Sigmoid colon (tissue), 7 donors: ENCODE data around the gene PRDM5. TPM values are rescaled to one million over a fixed set of nuclear protein-coding genes. Genes with fewer than 3 reads are reported as not detected.

ENCODE experiments used
- DNase-seq: peaks from one replicate; pipeline ENCODE4 v3.0.0-alpha.2; 2019
- H3K27ac ChIP-seq, 4 donors: fragments of 200-600 bp; sonication (generic); one replicate each; pipeline ENCODE4 v1.5.1; 2016 to 2019; ENCODE audit warnings: mild to moderate bottlenecking in 1 of 4
- H3K27me3 ChIP-seq, 3 donors: fragments of 200-600 bp; sonication (generic); one replicate each; pipeline ENCODE4 v1.5.1; 2019; ENCODE audit warnings: mild to moderate bottlenecking in 1 of 3
- H3K36me3 ChIP-seq, 4 donors: fragments of 200-600 bp; sonication (generic); one replicate each; pipeline ENCODE4 v1.5.1; 2016 to 2019
- H3K4me1 ChIP-seq, 4 donors: fragments of 200-600 bp; sonication (generic); one replicate each; pipeline ENCODE4 v1.5.1; 2017 to 2019
- H3K4me3 ChIP-seq, 4 donors: fragments of 200-600 bp; sonication (generic); one replicate each; pipeline ENCODE4 v1.5.1; 2017 to 2019; ENCODE audit warnings: mild to moderate bottlenecking in 2 of 4, moderate library complexity in 1 of 4
- H3K9me3 ChIP-seq, 4 donors: fragments of 200-600 bp in 3 of 4; sonication (generic) in 3 of 4; one replicate each; pipeline versions ENCODE4 v1.5.1 to v1.6.1; 2013 to 2019
- EP300 ChIP-seq, 4 donors: sonication (generic); formaldehyde crosslinking; IDR thresholded peaks; one replicate each; pipeline ENCODE4 v1.6.1; 2017; ENCODE audit warnings: antibody characterized with exemption in 4 of 4
- POLR2A ChIP-seq, 2 donors: fragments of 450-650 bp; IDR thresholded peaks; one replicate each; pipeline ENCODE4 v1.6.1; 2016; ENCODE audit warnings: antibody characterized with exemption in 2 of 2, mild to moderate bottlenecking in 2 of 2, moderate library complexity in 2 of 2
- POLR2AphosphoS5 ChIP-seq, 4 donors: sonication (generic); formaldehyde crosslinking; IDR thresholded peaks; one replicate each; pipeline ENCODE4 v1.6.1; 2017; ENCODE audit warnings: antibody characterized with exemption in 4 of 4
- WGBS, 2 donors: extraction: QIAGEN DNeasy Blood & Tissue Kit; methylation state at CpG; one replicate each; pipeline ENCODE4 v1.1.7; 2013; 5-methylcytosine and 5-hydroxymethylcytosine counted together
- intact Hi-C: fragments of 100-400 bp; cut with DNase I; formaldehyde crosslinking; loops from one replicate; pipeline ENCODE4 v1.15.1; 2023
- polyA plus RNA-seq, 3 donors: library from polyadenylated mRNA; stranded (reverse); fragments of 200-250 nt; gene quantifications; one replicate each; pipeline ENCODE4 v1.2.3, GENCODE V29; 2013
- total RNA-seq, 4 donors: library from RNA; depleted of rRNA; stranded (reverse); fragments of >200 nt; gene quantifications; one replicate each; pipeline ENCODE4 v1.1.0, GENCODE V29; 2016
- TF ChIP-seq, protein P1 (sequence below), 4 experiments: fragments of 450-650 bp in 3 of 4; fragments of 200-600 bp in 1 of 4; IDR thresholded peaks; one replicate each; pipeline ENCODE4 v1.5.1; 2016 to 2019; ENCODE audit warnings: antibody characterized with exemption in 4 of 4, mild to moderate bottlenecking in 3 of 4, moderate library complexity in 2 of 4
- donor health status: healthy with polysubstance abuse.
- donor health status: Bipolar disorder and iron deficiency.
- donor health status: healthy.

The PRDM5 gene
- total and polyA plus RNA-seq, 7 donors = 1.8 to 25.0 (median 15.0) TPM

DNA sequence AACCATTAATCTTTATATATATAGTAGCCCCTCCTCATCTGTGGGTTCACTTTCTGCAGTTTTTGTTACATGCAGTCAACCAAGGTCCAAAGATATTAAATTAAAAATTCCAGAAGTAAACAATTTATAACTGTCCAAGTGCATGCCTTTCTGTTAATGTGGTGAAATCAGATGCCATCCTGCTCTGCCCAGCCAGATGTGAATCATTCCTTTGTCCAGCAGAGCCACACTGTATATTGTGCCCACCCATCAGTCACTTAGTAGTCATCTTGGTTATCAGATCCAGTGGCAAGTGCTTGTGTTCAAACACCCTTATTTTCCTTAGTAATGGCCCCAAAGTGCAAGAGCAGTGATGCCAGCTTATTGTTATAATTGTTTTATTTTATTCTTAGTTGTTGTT is 17.2 kb upstream of the PRDM5 start:
- no peaks in the 10 kb centered on the region for H3K4me1 ChIP-seq
- H3K4me3 ChIP-seq = no peak overlapping the region
- H3K9me3 ChIP-seq = no peaks in the 10 kb centered on the region
- TF ChIP-seq POLR2AphosphoS5 (IDR thresholded peaks at IDR 0.05) = no peak
- no peaks in the 10 kb centered on the region for H3K36me3 ChIP-seq
- H3K27ac ChIP-seq = no peak overlapping the region
- intact Hi-C loops = no loop called here
- no peak for DNase-seq
- H3K27me3 ChIP-seq = no peaks in the 10 kb centered on the region

DNA sequence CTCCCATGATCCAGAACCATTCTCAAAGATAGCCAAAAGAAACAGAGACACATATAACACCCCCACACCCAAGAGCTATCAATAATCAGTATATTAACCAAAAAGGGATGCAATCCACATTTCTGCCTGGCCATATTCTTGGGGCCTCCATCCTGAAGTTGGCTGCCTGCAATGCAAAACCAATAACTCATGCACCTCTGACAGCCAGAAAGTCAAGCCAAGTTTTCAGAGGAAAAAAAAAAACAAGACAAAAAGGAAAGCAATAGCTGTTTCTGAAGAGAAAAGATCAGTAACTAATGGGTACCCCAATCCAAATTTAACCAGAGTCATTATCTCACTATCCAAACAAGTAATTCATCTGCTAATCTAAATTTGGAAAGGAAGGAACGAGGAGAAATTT is 7.3 kb upstream of the PRDM5 start:
- WGBS, 2 donors = 72 to 76% methylated on average over 1 of the region's 1 CpG
- no peak overlapping the region for H3K27ac ChIP-seq
- H3K36me3 ChIP-seq = no peaks in the 10 kb centered on the region
- DNase-seq = no peak
- no peak overlapping the region for H3K4me3 ChIP-seq
- intact Hi-C loops = no loop called here
- H3K27me3 ChIP-seq = no peaks in the 10 kb centered on the region
- TF ChIP-seq, protein P1, sequence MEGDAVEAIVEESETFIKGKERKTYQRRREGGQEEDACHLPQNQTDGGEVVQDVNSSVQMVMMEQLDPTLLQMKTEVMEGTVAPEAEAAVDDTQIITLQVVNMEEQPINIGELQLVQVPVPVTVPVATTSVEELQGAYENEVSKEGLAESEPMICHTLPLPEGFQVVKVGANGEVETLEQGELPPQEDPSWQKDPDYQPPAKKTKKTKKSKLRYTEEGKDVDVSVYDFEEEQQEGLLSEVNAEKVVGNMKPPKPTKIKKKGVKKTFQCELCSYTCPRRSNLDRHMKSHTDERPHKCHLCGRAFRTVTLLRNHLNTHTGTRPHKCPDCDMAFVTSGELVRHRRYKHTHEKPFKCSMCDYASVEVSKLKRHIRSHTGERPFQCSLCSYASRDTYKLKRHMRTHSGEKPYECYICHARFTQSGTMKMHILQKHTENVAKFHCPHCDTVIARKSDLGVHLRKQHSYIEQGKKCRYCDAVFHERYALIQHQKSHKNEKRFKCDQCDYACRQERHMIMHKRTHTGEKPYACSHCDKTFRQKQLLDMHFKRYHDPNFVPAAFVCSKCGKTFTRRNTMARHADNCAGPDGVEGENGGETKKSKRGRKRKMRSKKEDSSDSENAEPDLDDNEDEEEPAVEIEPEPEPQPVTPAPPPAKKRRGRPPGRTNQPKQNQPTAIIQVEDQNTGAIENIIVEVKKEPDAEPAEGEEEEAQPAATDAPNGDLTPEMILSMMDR (IDR thresholded peaks at IDR 0.05) = no peak
- no peak for TF ChIP-seq POLR2A (IDR thresholded peaks at IDR 0.05)
- no peak for TF ChIP-seq EP300 (IDR thresholded peaks at IDR 0.05)
- TF ChIP-seq POLR2AphosphoS5 (IDR thresholded peaks at IDR 0.05) = no peak
- no peaks in the 10 kb centered on the region for H3K4me1 ChIP-seq
- H3K9me3 ChIP-seq = no peaks in the 10 kb centered on the region

DNA sequence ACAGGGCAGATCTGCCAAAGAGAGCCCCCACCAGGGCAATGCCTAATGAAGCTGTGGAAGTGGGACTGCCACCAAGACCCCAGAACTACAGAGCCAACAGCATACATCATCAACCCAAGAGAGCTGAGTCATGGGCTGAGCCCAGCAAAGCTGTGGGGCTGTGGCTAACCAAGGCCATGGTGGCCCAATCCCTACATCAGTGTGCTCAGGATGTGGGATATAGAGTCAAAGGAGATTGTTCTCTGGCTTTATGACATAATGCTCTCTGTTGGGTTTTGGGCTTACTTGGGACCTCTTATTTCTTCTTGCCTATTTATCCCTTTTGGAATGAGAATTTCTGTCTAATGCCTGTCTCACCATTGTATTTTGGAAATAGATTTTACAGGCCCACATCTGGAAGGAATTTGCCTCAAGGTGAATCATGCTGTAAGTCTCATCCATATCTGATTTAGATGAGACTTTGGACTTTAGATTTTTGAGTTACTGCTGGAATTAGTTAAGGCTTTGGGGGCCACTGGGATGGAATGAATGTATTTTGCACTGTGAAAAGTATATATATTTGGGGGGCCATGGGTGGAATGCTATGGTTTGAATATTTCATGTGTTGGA is 5.4 kb upstream of the PRDM5 start:
- intact Hi-C loops = no loop called here
- H3K27me3 ChIP-seq = no peaks in the 10 kb centered on the region
- TF ChIP-seq POLR2A (IDR thresholded peaks at IDR 0.05) (no peak), POLR2AphosphoS5 (IDR thresholded peaks at IDR 0.05) (no peak), EP300 (IDR thresholded peaks at IDR 0.05) (no peak)
- TF ChIP-seq, protein P1 (IDR thresholded peaks at IDR 0.05) = no peak
- H3K27ac ChIP-seq = no peak overlapping the region
- H3K9me3 ChIP-seq = no peaks in the 10 kb centered on the region
- no peak overlapping the region for H3K4me3 ChIP-seq
- peaks cover 0 to 8% (median 3%) of the 10 kb centered on the region in 4 donors for H3K4me1 ChIP-seq
- H3K36me3 ChIP-seq = no peaks in the 10 kb centered on the region
- DNase-seq = no peak

DNA sequence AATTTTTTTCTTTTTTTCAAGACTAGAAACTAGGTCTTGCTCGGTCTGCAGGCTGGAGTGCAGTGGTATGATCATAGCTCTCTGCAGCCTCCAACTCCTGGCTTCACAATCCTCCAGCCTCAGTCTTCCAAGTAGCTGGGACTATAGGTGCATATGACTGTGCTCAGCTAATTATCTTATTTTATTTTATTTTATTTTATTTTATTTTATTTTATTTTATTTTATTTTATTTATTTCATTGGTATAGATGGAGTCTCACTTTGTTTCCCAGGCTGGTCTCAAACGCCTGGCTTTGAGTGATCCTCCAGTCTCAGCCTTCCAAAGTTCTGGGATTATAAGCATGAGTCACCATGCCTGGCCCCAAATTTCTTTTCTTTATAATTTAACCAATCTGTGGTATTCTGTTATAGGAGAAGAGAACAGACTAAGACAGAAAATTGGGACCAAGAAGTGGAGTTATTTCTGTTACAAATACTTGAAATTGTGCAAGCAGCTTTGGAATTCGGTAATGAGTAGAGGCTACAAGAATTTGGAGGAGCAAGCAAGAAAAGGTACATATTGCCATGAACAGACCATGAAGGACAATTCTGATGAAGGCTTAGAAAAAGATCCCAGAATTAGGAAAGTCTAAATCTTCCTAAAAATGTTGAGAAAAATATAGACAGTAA is 4.0 kb upstream of the PRDM5 start:
- H3K4me3 ChIP-seq = no peak overlapping the region
- no peak overlapping the region for H3K27ac ChIP-seq
- H3K9me3 ChIP-seq = no peaks in the 10 kb centered on the region
- WGBS, 2 donors = 90 to 93% methylated on average over 3 of the region's 3 CpGs
- no peak for DNase-seq
- intact Hi-C loops = no loop called here
- H3K27me3 ChIP-seq = no peaks in the 10 kb centered on the region
- H3K4me1 ChIP-seq = peaks cover 0 to 9% (median 4%) of the 10 kb centered on the region in 4 donors
- TF ChIP-seq POLR2A (IDR thresholded peaks at IDR 0.05) (no peak), EP300 (IDR thresholded peaks at IDR 0.05) (no peak), POLR2AphosphoS5 (IDR thresholded peaks at IDR 0.05) (no peak)
- TF ChIP-seq, protein P1 (IDR thresholded peaks at IDR 0.05) = no peak
- no peaks in the 10 kb centered on the region for H3K36me3 ChIP-seq

DNA sequence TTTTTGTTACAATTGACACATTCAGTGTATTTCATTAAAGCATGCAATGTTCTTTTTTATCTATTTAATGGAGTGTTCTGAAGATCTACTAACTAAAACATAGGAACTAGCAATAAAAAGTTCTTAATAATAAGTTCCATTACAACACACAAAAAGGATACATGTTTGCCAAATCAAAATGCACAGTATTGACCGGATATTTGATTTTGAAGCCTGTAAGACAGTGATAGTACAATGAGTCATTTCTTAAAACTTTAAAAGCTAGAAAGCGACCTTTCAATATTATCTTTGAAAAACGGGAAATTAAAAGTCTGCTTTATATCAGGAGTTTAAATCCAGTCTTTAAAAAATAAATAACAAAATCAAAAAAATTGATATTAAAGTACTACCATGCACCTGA is 2.4 kb upstream of the PRDM5 start:
- no peaks in the 10 kb centered on the region for H3K36me3 ChIP-seq
- WGBS, 2 donors = 89 to 91% methylated on average over 3 of the region's 3 CpGs
- no peak for DNase-seq
- intact Hi-C loops = loop anchor here (5.0 kb wide), 1 partner anchor 147 kb away; the partner anchor contains the start of gene NDNF
- peaks cover 0 to 24% (median 13%) of the 10 kb centered on the region in 4 donors for H3K4me1 ChIP-seq
- H3K27me3 ChIP-seq = no peaks in the 10 kb centered on the region
- TF ChIP-seq EP300 (IDR thresholded peaks at IDR 0.05) (no peak), POLR2AphosphoS5 (IDR thresholded peaks at IDR 0.05) (no peak), POLR2A (IDR thresholded peaks at IDR 0.05) (no peak)
- TF ChIP-seq, protein P1 (IDR thresholded peaks at IDR 0.05) = no peak
- no peak overlapping the region for H3K27ac ChIP-seq
- no peak overlapping the region for H3K4me3 ChIP-seq
- H3K9me3 ChIP-seq = no peaks in the 10 kb centered on the region
